Skin of body (tissue), 2 donors: ENCODE data around the gene TPGS1. TPM values are rescaled to one million over a fixed set of nuclear protein-coding genes. Genes with fewer than 3 reads are reported as not detected.

ENCODE experiments used
- DNase-seq: peaks from one replicate; lab custom pipeline; 2025; lab: John Stamatoyannopoulos, UW
- total RNA-seq: library from RNA; depleted of rRNA; stranded (reverse); fragments of >200 nt; gene quantifications from one replicate; pipeline ENCODE4 v1.2.3, GENCODE V29; 2014

The TPGS1 gene, protein sequence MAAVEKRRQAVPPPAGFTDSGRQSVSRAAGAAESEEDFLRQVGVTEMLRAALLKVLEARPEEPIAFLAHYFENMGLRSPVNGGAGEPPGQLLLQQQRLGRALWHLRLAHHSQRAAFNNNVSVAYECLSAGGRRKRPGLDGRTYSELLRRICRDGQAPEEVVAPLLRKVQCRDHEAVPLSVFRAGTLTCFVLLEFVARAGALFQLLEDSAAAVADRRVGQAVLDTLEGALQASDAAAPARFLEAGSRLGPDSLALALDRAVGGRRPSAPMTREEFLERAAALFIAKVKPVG
- 10.6 TPM for total RNA-seq

DNA sequence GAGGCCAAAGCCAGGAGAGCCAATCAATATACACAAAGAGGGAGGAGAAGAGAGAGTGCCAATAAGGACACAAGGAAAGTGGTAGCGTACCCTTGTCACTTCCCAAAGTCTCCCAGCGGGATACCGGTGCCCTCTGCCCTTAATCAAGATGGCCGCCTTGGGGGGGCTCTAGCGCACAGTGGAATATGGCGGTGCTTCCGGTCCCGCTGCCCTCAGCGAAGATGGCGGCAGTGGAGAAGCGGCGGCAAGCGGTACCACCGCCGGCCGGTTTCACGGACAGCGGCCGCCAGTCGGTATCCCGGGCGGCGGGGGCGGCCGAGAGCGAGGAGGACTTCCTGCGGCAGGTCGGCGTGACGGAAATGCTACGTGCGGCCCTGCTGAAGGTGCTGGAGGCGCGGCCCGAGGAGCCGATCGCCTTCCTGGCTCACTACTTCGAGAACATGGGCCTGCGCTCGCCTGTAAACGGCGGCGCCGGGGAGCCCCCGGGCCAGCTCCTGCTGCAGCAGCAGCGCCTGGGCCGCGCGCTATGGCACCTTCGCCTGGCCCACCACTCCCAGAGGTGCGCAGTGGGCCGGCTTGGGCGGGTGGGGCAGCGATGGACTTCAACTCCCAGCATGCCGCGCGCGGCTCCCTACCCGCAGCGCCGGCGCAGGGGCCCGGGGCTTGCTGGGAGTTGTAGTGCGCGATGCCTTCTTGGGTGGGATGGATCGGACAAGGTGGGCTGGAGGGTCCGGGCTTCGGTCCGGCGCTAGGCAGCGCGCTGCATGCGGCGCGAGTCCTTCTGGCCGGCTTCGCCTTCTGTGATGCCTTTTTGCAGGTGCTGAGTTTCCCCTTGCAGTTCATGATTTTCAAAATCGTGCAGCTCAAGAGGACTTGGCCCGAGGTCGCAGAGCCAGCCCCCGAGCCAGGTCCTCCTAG lies at the start of gene TPGS1:
Gene TPGS1, plus strand, starts transcription at position 212 of the 918 bp plus-strand sequence. Its CDS starts 10 bp downstream, at position 222.
- peak; percentile 71 for DNase-seq

DNA sequence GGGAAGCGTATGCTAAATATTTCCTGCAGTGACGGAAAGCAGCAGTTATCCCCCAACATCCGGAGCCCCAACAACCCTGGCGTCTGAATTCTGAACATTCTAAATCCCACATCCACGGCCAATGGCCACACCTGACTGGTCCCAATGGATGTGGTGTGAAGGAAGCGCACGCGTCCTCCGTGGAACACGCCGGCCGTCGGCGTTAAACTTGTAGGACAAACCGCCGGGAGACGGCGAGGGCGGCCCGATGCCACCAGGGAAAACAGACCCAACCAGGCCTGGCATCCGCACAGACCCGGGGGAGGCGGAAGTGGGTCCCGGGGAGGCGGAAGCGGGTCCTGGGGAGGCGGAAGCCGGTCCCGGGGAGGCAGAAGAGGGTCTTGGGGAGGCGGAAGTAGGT lies 49.7 kb upstream of the TPGS1 start:
- no peak for DNase-seq

DNA sequence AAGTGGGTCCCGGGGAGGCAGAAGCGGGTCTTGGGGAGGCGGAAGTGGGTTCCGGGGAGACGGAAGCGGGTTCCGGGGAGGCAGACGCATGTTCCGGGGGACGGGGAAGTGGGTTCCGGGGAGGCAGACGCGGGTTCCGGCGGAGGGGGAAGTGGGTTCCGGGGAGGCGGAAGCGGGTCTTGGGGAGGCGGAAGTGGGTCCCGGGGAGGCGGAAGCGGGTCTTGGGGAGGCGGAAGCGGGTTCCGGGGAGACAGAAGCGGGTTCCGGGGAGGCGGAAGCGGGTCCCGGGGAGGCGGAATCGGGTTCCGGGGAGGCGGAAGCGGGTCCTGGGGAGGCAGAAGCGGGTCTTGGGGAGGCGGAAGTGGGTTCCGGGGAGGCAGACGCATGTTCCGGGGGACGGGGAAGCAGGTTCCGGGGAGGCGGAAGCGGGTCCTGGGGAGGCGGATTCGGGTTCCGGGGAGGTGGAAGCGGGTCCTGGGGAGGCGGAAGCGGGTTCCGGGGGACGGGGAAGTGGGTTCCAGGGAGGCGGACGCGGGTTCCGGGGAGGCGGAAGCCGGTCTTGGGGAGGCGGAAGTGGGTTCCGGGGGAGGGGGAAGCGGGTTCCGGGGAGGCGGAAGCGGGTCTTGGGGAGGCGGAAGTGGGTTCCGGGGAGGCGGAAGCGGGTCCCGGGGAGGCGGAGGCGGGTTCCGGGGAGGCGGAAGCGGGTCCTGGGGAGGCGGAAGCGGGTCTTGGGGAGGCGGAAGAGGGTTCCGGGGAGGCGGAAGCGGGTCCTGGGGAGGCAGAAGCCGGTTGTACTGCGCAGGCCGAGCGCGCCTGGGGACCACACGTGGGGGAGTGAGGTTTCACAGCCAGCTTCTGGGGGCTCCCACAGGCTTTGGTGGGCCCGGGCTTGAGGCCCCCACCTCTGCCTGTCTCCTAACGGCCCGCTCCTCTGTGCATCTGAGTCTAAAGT lies 48.9 kb upstream of the TPGS1 start:
- DNase-seq, result no peak

DNA sequence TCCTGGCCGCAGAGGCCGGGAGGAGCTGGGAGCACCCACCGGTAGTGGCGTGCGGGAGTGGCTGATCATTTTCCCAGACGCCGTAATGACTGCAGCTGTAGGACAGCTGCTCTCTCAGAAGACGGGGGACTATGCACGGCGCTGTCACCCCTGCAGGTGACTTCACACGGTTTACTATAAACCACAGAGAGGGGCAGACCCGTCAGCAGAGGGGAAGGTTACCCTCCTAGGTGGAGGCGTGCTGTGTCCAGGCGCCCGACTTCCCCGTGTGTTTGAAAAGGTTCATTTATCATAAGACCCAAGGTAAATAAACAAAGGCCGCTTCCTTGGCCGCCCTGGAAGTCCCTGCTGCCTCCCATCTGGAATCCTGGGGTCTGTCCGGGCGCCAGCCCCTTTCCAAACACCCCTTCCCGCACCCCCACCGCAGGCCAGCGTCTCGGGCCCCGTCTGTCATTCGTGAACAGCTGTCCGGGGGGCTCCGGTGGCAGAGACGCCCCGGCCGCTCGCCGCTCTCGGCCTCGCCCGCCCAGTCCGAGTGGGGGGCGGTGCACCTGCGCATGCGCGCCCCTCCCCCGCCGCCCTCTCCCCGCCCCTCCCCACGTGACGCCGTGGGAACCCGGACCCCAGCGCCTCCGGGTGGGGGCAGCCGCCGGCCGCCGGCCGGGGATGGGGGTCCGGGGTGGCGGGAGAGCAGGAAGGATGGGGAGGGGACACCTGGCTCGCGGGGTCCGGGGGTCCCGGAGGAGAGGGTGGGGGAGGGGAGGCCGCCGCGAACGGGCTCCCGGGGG lies 47.4 kb upstream of the TPGS1 start:
- peak; percentile 56 for DNase-seq

DNA sequence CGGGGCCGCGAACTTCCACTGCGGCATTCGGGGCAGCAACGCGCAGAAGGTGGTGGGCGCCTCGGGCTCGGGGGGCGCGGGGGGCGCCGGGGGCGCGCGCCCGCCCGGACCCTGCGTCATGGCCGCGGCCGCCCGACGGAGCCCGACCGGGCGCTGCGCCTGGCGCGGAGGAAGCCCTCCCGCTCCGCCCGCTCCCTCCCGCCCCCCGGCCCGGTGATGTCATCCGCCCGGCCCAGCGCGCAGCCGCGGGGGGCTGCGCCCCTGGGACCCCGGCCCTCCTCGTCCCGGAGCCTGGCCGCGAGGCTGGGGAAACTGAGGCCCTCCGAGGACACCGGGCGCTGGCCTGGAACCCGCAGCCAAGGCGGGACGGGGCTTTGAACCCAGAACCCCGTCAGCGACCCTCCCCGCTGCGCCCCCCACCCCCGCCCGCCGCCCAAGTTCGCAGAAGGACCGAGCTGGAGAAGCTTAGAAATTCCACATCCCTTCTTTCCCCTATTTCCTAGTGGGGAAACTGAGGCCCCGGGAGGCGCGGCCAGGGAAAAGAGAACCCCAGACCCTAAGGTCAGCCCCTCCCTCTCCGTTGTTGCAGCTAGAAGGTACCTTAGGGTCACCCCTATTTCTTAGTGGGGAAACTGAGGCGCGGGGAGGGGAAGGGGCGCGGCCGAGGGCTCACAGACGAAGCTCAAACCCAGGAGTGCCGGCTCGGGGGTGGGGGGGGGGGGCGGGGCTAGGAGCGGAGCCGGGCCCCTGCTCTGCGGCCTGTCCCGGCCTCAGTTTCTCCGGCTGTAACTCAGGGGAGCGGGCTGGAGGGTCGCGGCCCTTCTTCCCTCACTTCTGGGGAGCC lies 46.2 kb upstream of the TPGS1 start, which contains the start of gene SHC2:
Gene SHC2, minus strand, starts transcription at position 157 of the 844 bp plus-strand sequence. Its CDS starts 37 bp downstream, at position 120.
- no peak for DNase-seq

DNA sequence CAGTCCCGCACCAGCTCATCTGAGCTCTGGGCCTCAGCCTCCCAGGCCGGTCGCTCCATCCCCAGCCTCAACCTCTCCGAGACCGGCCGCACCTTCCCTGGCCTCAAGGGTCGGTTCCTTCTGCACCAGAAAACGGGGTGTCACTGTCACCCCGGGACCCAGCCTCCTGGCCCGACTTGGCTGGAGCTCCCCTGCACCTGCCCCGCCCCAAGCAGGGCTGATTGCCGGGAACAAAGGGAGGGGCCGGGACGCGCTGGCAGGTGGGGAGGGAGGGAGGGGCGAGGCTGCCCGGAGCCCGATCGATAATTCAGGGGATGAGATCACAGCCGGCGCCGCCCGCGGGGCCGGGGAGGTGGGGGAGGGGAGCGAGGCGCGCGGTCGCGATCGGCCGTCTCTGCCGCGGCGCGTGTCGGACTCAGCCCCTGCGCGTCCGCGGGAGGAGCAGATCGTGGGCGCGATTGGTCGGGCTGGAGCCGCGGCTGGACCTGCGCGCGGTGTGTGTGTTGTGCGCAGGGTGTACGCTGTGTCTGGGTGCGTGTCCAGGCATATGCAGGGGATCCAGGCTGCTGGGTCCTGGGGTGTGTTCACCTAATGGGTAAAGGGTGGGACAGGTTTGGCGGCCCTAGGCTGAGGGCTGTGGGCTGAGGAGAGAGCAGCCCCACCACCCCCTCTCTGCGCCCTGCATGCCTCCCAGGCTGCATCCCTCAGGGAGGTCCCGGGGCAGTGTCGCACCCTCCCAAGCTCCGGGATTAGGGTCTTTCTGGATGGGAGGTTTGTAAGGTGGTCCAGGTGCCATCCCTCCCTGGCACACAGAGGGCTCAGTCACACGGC lies 45.4 kb upstream of the TPGS1 start:
- no peak for DNase-seq

DNA sequence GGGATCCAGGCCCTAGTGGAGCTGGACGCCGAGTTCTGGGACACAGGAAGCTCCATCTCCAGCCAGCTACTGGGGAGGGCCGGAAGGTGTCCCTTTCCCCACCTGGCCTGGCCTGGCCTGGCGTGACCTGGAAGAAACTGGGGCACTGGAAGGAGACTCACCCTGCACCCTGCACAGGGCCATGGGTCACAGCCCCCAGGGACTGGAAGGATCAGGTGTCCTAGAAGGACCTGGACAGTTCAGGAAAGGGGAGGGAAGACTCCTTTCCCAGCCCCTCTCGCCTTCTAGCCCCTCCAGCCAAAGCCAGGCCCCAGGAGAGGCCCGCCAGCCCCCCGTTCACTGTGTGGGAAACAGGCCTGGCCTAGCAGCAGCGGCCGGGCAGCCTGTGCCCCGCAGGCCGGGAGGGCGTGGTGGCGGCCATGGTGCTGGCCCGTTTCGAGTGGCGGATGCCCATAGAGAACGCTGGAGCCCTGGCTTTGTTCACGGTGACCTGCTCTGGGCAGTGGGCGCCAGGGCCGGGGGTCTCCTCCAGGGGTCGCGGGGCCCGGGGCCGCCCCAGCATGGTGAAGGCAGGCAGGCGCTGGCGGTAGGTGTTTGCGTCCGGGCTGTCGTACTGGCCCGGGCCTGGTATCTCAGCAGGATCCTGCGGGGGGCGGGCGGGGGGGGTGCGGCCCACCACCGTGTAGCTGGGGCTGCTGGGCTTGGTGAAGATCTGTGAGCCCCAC lies 43.7 kb upstream of the TPGS1 start:
- DNase-seq, result no peak

DNA sequence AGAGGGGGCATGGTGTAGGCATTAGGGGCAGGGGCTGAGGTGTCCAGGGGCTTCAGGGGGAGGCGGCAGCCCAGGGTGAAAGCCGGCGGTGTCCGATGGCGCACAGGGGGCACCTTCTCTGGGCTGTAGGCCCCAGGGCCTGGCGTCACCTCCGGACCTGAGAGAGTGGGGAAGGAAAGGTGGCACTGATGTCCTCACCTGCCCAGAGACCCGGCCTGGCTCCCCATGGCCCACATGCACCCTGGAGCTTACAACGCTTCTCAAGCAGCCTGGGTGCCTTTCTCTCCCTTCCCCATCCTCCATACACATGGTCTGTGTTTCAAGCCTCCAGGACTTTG lies 43.1 kb upstream of the TPGS1 start:
- DNase-seq, result no peak

DNA sequence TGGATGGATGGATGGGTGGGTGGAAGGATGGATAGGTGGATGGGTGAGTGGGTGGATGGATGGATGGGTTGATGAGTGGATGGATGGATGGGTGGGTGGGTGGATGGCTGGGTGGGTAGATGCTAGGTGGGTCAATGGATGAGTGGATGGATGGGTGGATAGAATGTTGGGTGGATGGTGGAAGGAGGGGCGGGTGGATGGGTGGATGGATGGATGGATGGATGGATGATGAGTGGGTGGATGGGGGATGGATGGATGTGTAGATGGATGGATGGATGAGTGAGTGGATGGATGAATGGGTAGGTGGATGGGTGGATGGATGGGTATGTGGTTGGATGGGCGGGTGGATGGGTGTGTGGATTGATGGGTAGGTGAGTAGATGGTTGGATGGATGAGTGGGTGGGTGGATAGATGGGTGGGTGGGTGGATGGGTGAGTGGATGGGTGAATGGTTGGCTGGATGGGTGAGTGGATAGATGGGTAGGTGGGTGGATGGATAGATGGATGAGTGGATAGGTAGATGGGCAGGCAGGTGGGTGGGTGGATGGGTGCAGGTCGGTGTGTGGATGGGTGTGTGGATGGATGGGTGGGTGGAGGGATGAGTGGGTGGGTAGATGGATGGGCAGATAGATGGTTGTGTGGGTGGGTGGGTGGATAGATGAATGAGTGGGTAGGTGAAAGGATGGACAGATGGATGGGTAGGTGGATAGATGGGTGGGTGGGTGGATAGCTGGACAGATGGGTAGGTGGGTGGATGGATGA lies 42.1 kb upstream of the TPGS1 start:
- no peak for DNase-seq

DNA sequence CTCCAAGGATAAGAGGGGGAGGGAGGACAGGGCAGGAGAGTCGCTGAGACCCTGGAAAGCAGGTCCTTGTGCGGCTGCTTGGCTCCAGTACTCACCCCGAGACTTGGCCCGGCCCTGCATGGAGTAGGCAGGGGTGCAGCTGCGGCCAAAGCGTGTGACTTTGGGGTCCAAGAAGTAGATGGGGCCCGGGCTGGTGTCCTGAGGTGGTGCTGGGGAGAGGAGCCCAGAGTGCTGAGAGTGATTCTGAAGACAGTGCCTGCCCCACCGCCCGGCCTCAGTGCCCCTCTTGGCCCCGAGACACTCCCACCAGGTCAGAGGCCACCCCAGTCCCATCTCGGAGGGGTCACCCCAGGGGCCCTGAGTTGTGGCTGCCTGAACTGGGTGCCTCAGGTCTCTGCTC lies 39.7 kb upstream of the TPGS1 start:
- no peak for DNase-seq

DNA sequence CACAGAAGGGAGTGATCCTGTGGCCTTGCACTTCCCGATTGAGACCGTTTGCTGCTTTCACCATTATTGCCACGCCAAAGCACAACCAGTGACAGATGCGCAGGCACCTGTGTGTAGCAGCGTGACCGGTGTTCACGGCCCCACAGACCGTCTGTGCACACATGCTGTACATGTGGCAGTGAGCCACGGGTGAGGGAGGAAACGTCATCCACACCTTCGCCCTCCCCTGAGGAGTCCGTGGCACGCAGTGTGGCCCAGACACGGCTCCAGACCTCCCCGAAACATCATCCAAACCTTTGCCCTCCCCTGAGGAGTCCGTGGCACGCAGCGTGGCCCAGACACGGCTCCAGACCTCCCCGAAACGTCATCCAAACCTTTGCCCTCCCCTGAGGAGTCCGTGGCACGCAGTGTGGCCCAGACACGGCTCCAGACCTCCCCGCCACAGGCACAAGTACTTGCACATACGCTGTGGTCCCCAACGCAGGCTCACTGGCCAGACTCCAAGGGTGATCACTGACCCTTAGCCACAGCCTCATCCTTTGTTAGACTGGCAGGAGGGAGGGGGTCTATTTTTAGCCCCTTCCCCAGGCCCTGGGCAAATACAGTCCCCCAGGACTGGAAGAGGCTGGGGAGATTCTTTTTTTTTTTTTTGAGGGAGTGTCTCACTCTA lies 38.6 kb upstream of the TPGS1 start:
- no peak for DNase-seq

DNA sequence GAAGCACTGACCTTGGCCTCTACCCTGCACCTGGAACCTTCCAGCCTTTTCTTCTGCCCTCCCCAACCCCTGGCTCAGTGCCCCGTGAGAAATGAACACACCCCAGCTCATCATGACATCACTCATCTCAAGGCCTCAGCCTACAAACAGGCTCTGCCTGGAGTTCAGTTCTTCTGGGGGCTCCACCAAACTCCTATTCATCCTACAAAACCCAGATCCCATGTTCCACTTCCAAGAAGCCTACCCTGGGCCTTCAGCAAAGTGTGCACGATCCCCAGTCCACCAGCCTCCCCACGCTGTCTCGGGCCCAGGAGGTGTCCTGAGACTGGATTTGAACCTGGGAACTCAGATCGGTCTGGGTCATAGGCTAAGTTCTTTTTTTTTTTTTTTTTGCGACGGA lies 37.5 kb upstream of the TPGS1 start:
- no peak for DNase-seq

DNA sequence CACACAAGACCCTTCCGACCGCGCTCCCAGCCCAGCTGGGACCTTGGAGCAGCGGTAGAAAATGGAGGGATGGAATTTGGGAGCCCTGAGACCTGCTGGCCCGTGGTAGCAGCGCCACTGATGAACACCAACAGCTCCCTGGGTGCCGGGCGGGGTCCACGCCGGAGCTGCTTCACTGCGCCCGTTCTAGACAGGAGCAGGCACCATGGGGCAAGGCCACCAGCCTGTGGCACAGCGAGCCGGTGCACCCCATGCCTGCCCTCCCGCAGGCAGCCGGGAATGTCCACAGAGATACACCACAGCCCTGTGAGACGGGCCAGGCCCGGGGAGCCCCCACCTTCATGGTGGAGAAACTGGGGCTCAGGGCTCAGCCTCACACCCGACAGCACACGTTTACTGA lies 36.6 kb upstream of the TPGS1 start:
- DNase-seq, result no peak

DNA sequence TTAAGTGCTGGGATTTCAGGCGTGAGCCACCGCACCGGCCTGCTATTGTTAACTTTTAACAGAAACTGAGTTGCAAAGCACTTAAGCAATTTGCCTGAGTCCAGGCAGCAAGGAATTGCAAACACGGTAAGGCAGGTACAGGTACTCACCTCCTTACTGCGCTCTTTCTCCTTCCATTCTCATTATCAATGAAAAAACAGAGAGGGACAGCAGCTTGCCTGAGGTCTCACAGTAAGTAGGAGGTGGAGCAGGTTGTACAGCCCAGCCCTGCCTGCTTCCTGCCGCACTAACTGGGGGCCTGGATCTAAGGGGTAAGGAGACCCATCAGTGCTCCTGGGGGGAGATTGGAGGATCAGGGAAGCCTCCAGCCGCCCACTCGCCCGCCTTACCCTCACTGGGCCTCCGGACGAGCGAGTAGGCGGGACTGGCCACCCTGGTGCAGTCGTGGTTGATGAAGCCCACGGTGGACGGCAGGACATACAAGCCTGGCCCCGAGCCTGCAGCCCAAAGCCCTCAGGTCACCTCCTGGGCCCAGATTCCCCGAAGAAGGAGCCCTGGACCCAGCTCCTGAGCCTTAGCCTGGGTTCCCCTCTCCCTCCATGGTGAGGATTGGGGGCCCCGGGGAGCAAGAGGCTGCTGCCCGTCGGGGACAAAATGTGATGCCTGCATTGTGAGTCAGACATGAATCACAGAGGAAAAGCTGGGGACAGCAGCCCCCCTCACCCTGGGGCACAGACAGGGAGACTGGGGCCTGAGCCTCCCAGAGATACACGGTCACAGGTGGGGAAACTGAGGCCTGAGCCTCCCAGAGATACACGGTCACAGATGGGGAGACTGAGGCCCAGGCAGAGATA lies 35.1 kb upstream of the TPGS1 start:
- DNase-seq, result no peak

DNA sequence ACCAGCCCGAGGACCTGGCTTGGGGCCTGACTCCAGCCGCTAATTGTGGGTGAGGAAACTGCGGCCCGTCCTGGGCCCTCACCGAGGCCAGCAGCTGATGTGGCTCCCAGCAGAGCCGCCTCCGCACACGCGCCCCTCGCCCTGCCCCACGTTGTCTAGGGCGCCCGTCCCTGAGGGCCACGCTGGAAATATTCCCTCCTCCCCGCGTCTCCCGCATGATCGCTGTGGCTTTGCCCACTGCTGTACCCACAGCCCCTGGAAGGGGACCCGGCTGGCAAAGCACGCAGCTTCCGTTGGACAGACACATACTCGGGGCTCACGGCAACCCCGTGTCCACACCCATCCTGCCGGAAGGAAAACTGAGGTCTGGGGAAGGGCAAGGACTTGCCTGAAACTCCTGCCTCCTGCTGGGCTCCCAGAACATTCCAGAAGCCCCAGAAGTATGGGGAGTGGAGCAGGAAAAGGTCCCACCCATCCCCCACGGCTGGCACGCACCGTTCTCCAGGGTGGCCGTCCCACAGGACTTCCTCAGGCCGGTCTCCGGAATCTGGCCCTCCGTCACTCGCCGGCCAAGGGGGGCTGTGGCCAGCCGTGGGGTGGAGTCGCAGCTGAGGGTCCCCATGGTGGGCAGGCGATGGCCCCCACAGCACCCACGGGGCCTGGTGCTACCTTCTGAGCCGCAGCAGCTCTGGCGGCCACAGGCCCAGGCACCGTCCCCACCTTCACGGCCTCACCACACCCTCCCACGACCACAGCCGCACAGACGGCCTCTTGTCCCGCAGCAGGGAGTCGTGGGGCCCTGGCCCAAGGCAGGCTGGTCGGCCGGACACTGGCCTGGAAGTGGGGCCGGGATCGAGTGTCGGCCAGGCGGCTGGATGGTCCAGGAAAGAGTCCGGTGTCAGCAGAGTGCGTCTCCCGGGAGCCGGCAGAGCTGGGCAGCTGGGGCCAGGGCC lies 32.9 kb upstream of the TPGS1 start:
- DNase-seq, result no peak
